MM.1S (cell line): ENCODE measurements around the gene ATP23.

Experiments used
- EZH2 ChIP-seq: fragments of 300-600 bp; sonication (generic); optimal IDR thresholded peaks from 2 replicates; pipeline ENCODE3; 2017; ENCODE audit warnings: low read depth, mild to moderate bottlenecking, antibody characterized with exemption, low read length, mixed read lengths
- EZH2phosphoT487 ChIP-seq: fragments of 300-600 bp; sonication (generic); IDR thresholded peaks from 2 replicates; pipeline ENCODE4 v1.6.1; 2018; ENCODE audit warnings: antibody characterized with exemption, low read length
- TF ChIP-seq, protein P1 (sequence below): fragments of 300-600 bp; sonication (generic); IDR thresholded peaks from 2 replicates; pipeline ENCODE4 v1.5.1; 2016; ENCODE audit warnings: antibody characterized with exemption, low read length, mixed read lengths

DNA sequence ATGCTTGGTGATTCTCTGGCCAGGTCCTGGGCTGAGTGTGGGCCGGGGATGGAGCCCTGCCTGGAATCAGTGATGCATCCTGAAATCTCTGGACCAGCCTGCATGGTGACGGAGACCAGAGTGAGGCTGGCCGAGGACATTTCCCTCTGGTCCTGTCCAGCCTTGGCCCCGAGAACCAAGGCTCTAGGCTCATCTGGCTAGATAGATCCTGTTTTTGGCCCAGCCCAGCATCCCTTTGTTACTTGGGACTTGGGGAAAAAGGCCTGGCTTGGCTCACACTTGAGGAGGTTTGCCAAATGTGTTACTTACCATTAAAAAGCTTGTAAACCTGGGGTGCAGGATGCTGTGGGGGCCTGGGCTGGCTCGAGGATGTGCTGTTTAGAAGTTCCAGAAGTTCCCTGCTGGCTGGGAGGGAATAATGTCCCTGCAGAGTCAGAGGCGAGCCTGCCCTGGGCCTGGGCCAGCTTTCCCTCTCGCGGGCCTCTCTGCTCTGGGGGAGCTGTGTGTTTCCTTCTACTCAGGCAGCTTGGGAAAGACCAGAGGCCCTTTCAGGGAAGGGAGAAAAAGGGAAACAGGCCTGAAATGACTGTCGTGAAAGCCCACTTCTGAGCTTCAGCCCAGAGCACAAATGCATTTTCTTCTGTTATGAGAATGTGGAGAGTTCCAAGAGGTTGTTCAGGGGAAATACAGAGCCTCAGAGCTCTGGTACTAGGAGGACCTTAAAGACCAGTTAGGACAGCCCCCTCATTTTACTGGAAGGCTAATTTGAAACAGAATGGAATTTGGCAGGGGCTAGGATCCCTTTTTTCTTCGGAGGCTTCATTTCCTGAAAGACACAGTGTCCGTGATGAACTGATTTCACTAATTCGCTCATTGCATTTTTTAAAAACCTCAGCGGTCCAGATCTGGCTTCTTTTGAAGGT lies 47.7 kb upstream of the ATP23 start:
- TF ChIP-seq, protein P1, sequence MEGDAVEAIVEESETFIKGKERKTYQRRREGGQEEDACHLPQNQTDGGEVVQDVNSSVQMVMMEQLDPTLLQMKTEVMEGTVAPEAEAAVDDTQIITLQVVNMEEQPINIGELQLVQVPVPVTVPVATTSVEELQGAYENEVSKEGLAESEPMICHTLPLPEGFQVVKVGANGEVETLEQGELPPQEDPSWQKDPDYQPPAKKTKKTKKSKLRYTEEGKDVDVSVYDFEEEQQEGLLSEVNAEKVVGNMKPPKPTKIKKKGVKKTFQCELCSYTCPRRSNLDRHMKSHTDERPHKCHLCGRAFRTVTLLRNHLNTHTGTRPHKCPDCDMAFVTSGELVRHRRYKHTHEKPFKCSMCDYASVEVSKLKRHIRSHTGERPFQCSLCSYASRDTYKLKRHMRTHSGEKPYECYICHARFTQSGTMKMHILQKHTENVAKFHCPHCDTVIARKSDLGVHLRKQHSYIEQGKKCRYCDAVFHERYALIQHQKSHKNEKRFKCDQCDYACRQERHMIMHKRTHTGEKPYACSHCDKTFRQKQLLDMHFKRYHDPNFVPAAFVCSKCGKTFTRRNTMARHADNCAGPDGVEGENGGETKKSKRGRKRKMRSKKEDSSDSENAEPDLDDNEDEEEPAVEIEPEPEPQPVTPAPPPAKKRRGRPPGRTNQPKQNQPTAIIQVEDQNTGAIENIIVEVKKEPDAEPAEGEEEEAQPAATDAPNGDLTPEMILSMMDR: no peak
- TF ChIP-seq EZH2phosphoT487 (no peak), EZH2 (no peak)
